22Rv1 (cell line): ENCODE measurements around the gene DNAJB8.

Experiments
- CTCF ChIP-seq: fragments of 450-650 bp; IDR thresholded peaks from 2 replicates; pipeline ENCODE4 v1.5.1; 2017; ENCODE audit warnings: mild to moderate bottlenecking
- ZFX ChIP-seq: fragments of 450-650 bp; IDR thresholded peaks from 2 replicates; pipeline ENCODE4 v1.6.1; 2017; ENCODE audit warnings: antibody characterized with exemption, borderline replicate concordance

- TF ChIP-seq CTCF (no peak), ZFX (no peak)
Observed at GRCh38 chr3:128434524-128434923, 32.2 kb downstream of the DNAJB8 start.
